LoVo (cell line): ENCODE results near the gene DAGLB.
"Not testable (repeated sequence)": the region's sequence is repeated elsewhere in the genome, so short reads cannot be mapped to it uniquely, and the experiment has no call there.

Experiments used
- DNase-seq: peaks from one replicate; pipeline ENCODE4 v3.0.0-alpha.2; 2016; ENCODE audit warnings: low spot score

The DAGLB gene

GRCh38 chr7:6397759-6398495 is 49.8 kb downstream of the DAGLB start:
- DNase-seq, result not testable (repeated sequence)

GRCh38 chr7:6395898-6396595 is 51.7 kb downstream of the DAGLB start:
- no peak for DNase-seq

GRCh38 chr7:6394114-6394513 is 53.6 kb downstream of the DAGLB start:
- DNase-seq, result no peak

GRCh38 chr7:6393667-6394056 is 54.1 kb downstream of the DAGLB start:
- DNase-seq, result no peak

GRCh38 chr7:6392712-6393666 is 54.8 kb downstream of the DAGLB start:
- DNase-seq, result peak; percentile 99

GRCh38 chr7:6389728-6390127 is 58.0 kb downstream of the DAGLB start:
- DNase-seq, result no peak

- no peak for DNase-seq
These were observed 59.9 kb downstream of the DAGLB start for GRCh38 chr7:6387734-6388294.

GRCh38 chr7:6386779-6387178 is 61.0 kb downstream of the DAGLB start:
- no peak for DNase-seq

GRCh38 chr7:6385909-6386560 is 61.7 kb downstream of the DAGLB start:
- DNase-seq, result no peak

GRCh38 chr7:6385110-6385781 is 62.5 kb downstream of the DAGLB start:
- DNase-seq, result peak; percentile 94

- no peak for DNase-seq
These were observed 63.4 kb downstream of the DAGLB start for GRCh38 chr7:6384327-6384726.

GRCh38 chr7:6382817-6383216 is 64.9 kb downstream of the DAGLB start:
- no peak for DNase-seq

GRCh38 chr7:6381846-6382245 is 65.9 kb downstream of the DAGLB start:
- not testable (repeated sequence) for DNase-seq

- DNase-seq, result no peak
These were observed 67.3 kb downstream of the DAGLB start for GRCh38 chr7:6380310-6381095.

GRCh38 chr7:6379886-6380285 is 67.9 kb downstream of the DAGLB start:
- DNase-seq, result no peak

GRCh38 chr7:6378556-6378955 is 69.2 kb downstream of the DAGLB start:
- not testable (repeated sequence) for DNase-seq

GRCh38 chr7:6376820-6377219 is 70.9 kb downstream of the DAGLB start:
- no peak for DNase-seq

GRCh38 chr7:6375348-6376101 is 72.2 kb downstream of the DAGLB start:
- no peak for DNase-seq

- DNase-seq, result peak; percentile 59
These were observed 80.0 kb downstream of the DAGLB start for GRCh38 chr7:6367701-6368211.
